ENCODE data around the gene RPS2.
A peak's percentile ranks its signal among the peaks of the same experiment; 100 is the strongest.
"Not testable (repeated sequence)": the region's sequence is repeated elsewhere in the genome, so short reads cannot be mapped to it uniquely, and the experiment has no call there.

The RPS2 gene

GRCh38 chr16:1964506-1965395 is at the start of gene RPS2:
Gene RPS2, minus strand, starts transcription at chr16:1964826. Its CDS starts 201 bp downstream, at chr16:1964625.
- H3K27ac ChIP-seq: peak within 1 kb of the TSS; percentile 94
- DNase-seq (ENCODE audit: low spot score): peak; percentile 98
- TF ChIP-seq CTCF (conservative IDR thresholded peaks at IDR 0.05; ENCODE audit: low read depth): no peak
- ChIA-PET CTCF (interaction anchor here (0.7 kb wide), 1 partner anchor 46 kb away, joined by 3 read pairs; no protein-coding TSS in a partner anchor), POLR2A (ENCODE audit: low non-redundant PET) (interaction anchor here (0.5 to 1.9 kb wide), 8 partner anchors 13 to 82 kb away, joined by 3 to 8 read pairs (median 3); partner anchors contain the start of gene GFER)

DNA sequence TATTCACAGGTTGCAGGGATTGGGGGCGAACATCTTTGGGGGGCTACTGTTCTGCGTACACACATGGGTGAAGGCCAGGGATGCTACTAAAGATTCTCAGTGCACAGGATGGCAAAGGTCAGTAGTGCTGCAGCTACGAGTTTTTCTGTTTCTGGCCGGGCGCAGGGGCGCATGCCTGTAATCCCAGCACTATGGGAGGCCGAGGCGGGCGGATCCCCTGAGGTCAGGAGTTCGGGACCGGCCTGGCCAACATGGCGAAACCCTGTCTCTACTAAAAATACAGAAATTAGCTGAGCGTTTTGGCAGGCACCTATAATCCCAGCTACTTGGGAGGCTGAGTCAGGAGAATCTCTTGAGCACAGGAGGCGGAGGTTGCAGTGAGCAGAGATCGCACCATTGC is 48.9 kb upstream of the RPS2 start:
- ChIA-PET CTCF (no interaction called here), POLR2A (ENCODE audit: low non-redundant PET) (interaction anchor here (1.0 kb wide), 1 partner anchor 11 kb away, joined by 4 read pairs; no protein-coding TSS in a partner anchor)
- H3K27ac ChIP-seq: peak overlapping the region; percentile 98
- DNase-seq (ENCODE audit: low spot score): no peak
- TF ChIP-seq CTCF (conservative IDR thresholded peaks at IDR 0.05; ENCODE audit: low read depth): no peak

GRCh38 chr16:2011726-2012125 is 47.1 kb upstream of the RPS2 start:
- H3K27ac ChIP-seq: peak overlapping the region; percentile 98
- CTCF ChIA-PET; DNase-seq (ENCODE audit: low spot score): not testable (repeated sequence)
- POLR2A ChIA-PET (ENCODE audit: low non-redundant PET): interaction anchor here (0.7 to 1.2 kb wide), 2 partner anchors 64 to 144 kb away, joined by 3 to 5 read pairs; partner anchors contain the start of gene TRAF7

DNA sequence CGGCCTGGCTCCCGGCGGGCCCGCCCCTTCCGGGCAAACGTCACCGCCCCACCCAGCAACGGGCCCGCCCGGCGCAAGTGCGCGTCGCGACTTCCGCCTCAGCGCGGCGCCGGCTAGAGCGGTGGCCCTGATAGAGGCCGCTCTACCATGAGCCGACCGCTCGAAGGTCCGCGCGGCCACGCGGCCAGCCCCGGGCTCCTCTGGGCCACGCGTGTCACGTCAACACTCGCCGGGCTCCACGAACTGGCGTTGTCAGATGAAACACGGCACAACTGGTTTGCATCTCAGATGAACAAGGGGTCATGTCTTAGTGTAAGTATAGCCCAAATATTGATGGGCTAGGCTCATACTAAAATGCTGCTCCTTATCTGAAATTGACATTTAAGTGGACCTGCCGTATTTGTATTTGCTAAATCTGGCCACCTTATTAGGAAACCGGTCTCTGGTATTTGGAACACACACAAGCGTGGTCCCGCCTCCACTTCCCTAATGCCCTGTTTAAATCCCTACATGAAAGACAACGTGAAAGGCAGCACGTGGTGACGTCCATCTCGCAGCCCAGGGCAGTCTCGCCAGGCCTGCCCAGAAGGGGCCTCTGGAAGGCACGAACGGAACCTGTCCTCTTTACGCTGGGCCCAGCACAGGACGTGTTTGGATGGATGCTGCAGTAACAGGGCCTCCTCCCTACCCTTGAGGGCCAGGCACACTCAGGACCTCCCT is 45.3 kb upstream of the RPS2 start, which contains the start of gene ZNF598:
Gene ZNF598 (minus strand): TSS at position 31 of the 720 bp plus-strand sequence.
- TF ChIP-seq CTCF (conservative IDR thresholded peaks at IDR 0.05; ENCODE audit: low read depth): no peak
- DNase-seq (ENCODE audit: low spot score): peak; percentile 81
- peak within 1 kb of the TSS; percentile 98 for H3K27ac ChIP-seq
- CTCF ChIA-PET: no interaction called here
- POLR2A ChIA-PET (ENCODE audit: low non-redundant PET): no interaction called here

DNA sequence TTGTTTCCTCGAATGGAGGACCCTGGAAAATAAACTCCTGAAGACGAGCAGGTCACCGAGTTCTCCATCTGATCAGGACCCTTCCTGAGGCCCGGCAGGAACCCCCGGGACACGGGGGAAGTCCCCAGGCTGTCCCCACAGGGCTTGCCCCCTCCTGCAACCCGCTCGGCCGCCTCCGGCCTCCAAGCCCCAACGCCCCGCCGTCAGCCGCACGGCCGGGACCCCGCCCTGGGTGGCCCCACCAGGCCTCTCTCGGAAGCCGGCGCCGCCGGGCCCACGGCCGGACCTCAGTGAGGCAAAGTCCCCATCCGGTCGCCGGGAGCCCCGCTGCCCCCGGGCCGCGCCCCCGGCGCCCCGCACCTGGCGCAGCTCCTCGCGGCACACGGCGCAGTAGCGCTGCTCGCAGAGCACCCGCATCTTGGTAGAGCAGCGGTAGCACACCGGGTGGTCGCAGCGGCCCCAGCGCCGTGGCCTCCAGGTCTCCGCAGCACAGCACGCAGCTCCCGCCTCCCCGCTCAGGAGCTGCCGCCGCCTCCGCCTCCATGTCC is 44.6 kb upstream of the RPS2 start:
- CTCF ChIA-PET: interaction anchor here (0.6 kb wide), 1 partner anchor 42 kb away, joined by 4 read pairs; no protein-coding TSS in a partner anchor
- TF ChIP-seq CTCF (conservative IDR thresholded peaks at IDR 0.05; ENCODE audit: low read depth): no peak
- peak overlapping the region; percentile 98 for H3K27ac ChIP-seq
- DNase-seq (ENCODE audit: low spot score): no peak
- POLR2A ChIA-PET (ENCODE audit: low non-redundant PET): interaction anchor here (0.5 kb wide), 1 partner anchor 39 kb away, joined by 3 read pairs; the partner anchor contains the start of genes NTHL1 and TSC2

DNA sequence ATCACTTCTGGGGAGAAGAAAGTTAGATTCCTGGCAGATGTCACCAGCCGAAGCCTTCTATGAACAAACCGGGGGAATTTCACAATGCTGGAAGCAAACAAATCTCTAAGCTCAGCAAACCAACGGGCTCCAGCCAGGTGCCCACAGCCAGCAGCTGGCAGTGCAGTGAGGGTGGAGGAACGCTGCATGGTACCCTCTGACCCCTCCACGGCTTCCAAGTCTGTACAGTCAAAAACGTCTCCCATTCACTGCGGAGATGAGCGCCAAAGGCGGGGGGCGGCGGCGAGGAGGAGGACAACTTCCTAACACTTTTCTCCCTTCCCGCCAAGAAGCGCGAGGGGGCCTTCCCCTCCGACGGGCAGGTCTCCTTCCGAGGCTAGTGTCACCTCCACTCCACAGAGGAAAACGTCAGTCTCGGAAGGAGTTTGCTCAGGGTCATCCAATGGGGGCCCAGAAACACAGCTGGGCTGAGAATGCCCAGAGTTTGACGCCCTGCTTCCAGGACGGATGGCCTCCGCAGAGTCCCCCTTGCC is 44.1 kb upstream of the RPS2 start:
- POLR2A ChIA-PET (ENCODE audit: low non-redundant PET): interaction anchor here (0.5 to 1.2 kb wide), 6 partner anchors 14 to 147 kb away, joined by 3 to 8 read pairs (median 3); partner anchors contain the start of genes NTHL1, RPS2, TRAF7 and TSC2
- H3K27ac ChIP-seq: peak overlapping the region; percentile 98
- no peak for TF ChIP-seq CTCF (conservative IDR thresholded peaks at IDR 0.05; ENCODE audit: low read depth)
- CTCF ChIA-PET: interaction anchor here (0.6 kb wide), 1 partner anchor 41 kb away, joined by 4 read pairs; no protein-coding TSS in a partner anchor
- no peak for DNase-seq (ENCODE audit: low spot score)

Measured in RWPE1 (cell line).